Heart right ventricle (tissue), 16 donors: ENCODE data around the gene MYH11. TPM values are rescaled to one million over a fixed set of nuclear protein-coding genes. Genes with fewer than 3 reads are reported as not detected.

Experiments
- ATAC-seq, 8 donors: fragments of 200-7000 bp; cut with Tn5 transposase; one replicate each; pipeline ENCODE4 v1.9.1; 2020; ENCODE audit warnings: mild to moderate bottlenecking in 8 of 8, moderate library complexity in 8 of 8, moderate number of reproducible peaks in 1 of 8
- DNase-seq, 2 donors: peaks; one replicate each; pipeline ENCODE4 v3.0.0-alpha.2; 2020
- H3K27ac ChIP-seq, 10 donors: fragments of 200-600 bp; sonication (generic) in 2 of 10; one replicate each; pipeline versions ENCODE4 v1.5.0 to v1.8.0; 2020 to 2022; ENCODE audit warnings: mild to moderate bottlenecking in 3 of 10
- H3K27me3 ChIP-seq, 7 donors: fragments of 200-600 bp; one replicate each; pipeline ENCODE4 v1.8.0; 2021 to 2022; ENCODE audit warnings: mild to moderate bottlenecking in 2 of 7
- H3K36me3 ChIP-seq, 9 donors: fragments of 200-600 bp; sonication (generic) in 1 of 9; one replicate each; pipeline versions ENCODE4 v1.5.0 to v1.8.0; 2020 to 2022; ENCODE audit warnings: mild to moderate bottlenecking in 2 of 9
- H3K4me1 ChIP-seq, 9 donors: fragments of 200-600 bp; sonication (generic) in 1 of 9; one replicate each; pipeline versions ENCODE4 v1.5.0 to v1.8.0; 2020 to 2022; ENCODE audit warnings: mild to moderate bottlenecking in 4 of 9
- H3K4me3 ChIP-seq, 10 donors: fragments of 200-600 bp; sonication (generic) in 2 of 10; one replicate each; pipeline versions ENCODE4 v1.5.0 to v1.8.0; 2020 to 2022; ENCODE audit warnings: mild to moderate bottlenecking in 7 of 10, moderate library complexity in 2 of 10
- H3K9me3 ChIP-seq, 11 donors: fragments of 200-600 bp in 10 of 11; sonication (generic) in 2 of 11; one replicate each; pipeline versions ENCODE4 v1.5.0 to v1.8.0; 2013 to 2022; ENCODE audit warnings: mild to moderate bottlenecking in 2 of 11, control low read depth in 1 of 11, moderate library complexity in 1 of 11
- CTCF ChIP-seq, 9 donors: fragments of 200-600 bp; sonication (generic) in 2 of 9; IDR thresholded peaks; one replicate each; pipeline versions ENCODE4 v1.5.0 to v1.8.0; 2021 to 2022; ENCODE audit warnings: antibody characterized with exemption in 9 of 9, mild to moderate bottlenecking in 5 of 9, moderate library complexity in 1 of 9
- WGBS, 2 donors: extraction: QIAGEN DNeasy Blood & Tissue Kit; methylation state at CpG; one replicate each; pipeline ENCODE4 v1.1.7; 2013; ENCODE audit warnings: inconsistent platforms in 1 of 2; 5-methylcytosine and 5-hydroxymethylcytosine counted together
- intact Hi-C, 10 donors: fragments of 100-400 bp; cut with DNase I; formaldehyde crosslinking; loops; one replicate each; pipeline versions ENCODE4 v1.11.1 to v1.14.2; 2022
- long read RNA-seq, 3 donors: library from polyadenylated mRNA; unstranded; transcript quantifications; one replicate each; pipeline ENCODE4 v2.0.0, GENCODE V29; 2020 to 2021
- polyA plus RNA-seq, 2 donors: library from polyadenylated mRNA; stranded (reverse); fragments of 200-250 nt; gene quantifications; one replicate each; pipeline ENCODE4 v1.2.3, GENCODE V29; 2013
- total RNA-seq, 10 donors: library from RNA; stranded (reverse); fragmentation: NEBNext Ultra II Directional in 3 of 10; extraction: Animal tissue kit (Norgen Biotek cat#: 25700) in 3 of 10; gene quantifications; one replicate each; pipeline versions ENCODE4 v1.2.1 to v1.2.4, GENCODE V29; 2021 to 2023
- donor health status: Arrhythmogenic right ventricular cardiomyopathy.
- donor health status: ischemic (EF 13 %, LVEDD 7.1; RV severe dilation, severe dysfunction).
- donor health status: healthy with polysubstance abuse.
- donor health status: DM: no; HTN: yes; CAD: no.
- donor health status: DM: no; HTN: no; CAD: no.
- donor health status: ischemic (EF 25% LVEDD 6.9; RV normal size, moderate dysfunction).
- donor health status: ischemic (EF 25% LVEDD 5.7; RV mildly dilated, moderate dysfunction).
- donor health status: healthy.
- donor health status: DM: yes; HTN: yes; CAD: no.
- donor health status: Ischemic cardiomyopathy.
- donor health status: ischemic (EF 35%, LVEDD 5.7; RV mildly dilated, moderate dysfunction).
- donor health status: nonischemic (EF 11% LVEDD 7.7; RV severe dilation, severe dysfunction).
- donor health status: DM: yes; HTN: yes; CAD: no.
- donor health status: PGD.
- donor health status: ischemic (EF 29% LVEDD 5.4; RV normal size, mild dysfunction).
- donor health status: nonischemic (EF 23%, LVEDD 6.1; RV moderate dilation, normal function).

MYH11 gene
- total RNA-seq (10 to 100 TPM in 9 of 10 donors, 1 to 10 TPM in 1; 9.8 to 40.5 (median 23.5) TPM), polyA plus RNA-seq (10 to 100 TPM; 20.0 to 46.7 TPM)
- long read RNA-seq, donor 1, full-length matches to known transcripts: 3 of 30 reads
- long read RNA-seq, donor 1, partial matches to known transcripts: 18 of 30 reads
- long read RNA-seq, donor 1, other reads (novel, unspliced or antisense): 9 of 30 reads
- long read RNA-seq, donor 2, full-length matches to known transcripts: 11 of 47 reads
- long read RNA-seq, donor 2, partial matches to known transcripts: 23 of 47 reads
- long read RNA-seq, donor 2, other reads (novel, unspliced or antisense): 13 of 47 reads
- long read RNA-seq, donor 3, full-length matches to known transcripts: 3 of 57 reads
- long read RNA-seq, donor 3, partial matches to known transcripts: 46 of 57 reads
- long read RNA-seq, donor 3, other reads (novel, unspliced or antisense): 8 of 57 reads

- Histone ChIP-seq H3K4me3 (peak within 1 kb of the TSS; percentile 14 to 54 (median 41)), H3K36me3 (no peaks in the 10 kb centered on the region), H3K9me3 (no peaks in the 10 kb centered on the region), H3K27me3 (peaks cover 0 to 48% (median 28%) of the 10 kb centered on the region in 7 donors), H3K4me1 (peaks cover 0 to 20% (median 14%) of the 10 kb centered on the region in 9 donors), H3K27ac (peak within 1 kb of the TSS in 4 of 10 donors; percentile 43 to 79 (median 68))
- intact Hi-C loops: no loop called here
- ATAC-seq (peak in 7 of 8 donors; percentile 34 to 62 (median 45)), DNase-seq (peak in 1 of 2 donors; percentile 15)
- WGBS, 2 donors: 0 to 1% methylated on average over 45 to 48 of the region's 49 CpGs
- peak in 3 of 9 donors; percentile 5 to 23 (median 8) for TF ChIP-seq CTCF (IDR thresholded peaks at IDR 0.05)
Measured at GRCh38 chr16:15856901-15857698, at the start of gene MYH11. TSS of gene MYH11 (minus strand) at chr16:15857028. CDS start at chr16:15838252, 18,776 bp downstream.

GRCh38 chr16:15906439-15906838 lies 49.6 kb upstream of the MYH11 start:
- Histone ChIP-seq H3K4me3 (no peak overlapping the region), H3K27me3 (no peaks in the 10 kb centered on the region), H3K9me3 (peaks cover 0 to 13% (median 0%) of the 10 kb centered on the region in 11 donors), H3K36me3 (no peaks in the 10 kb centered on the region), H3K27ac (no peak overlapping the region), H3K4me1 (no peaks in the 10 kb centered on the region)
- ATAC-seq (no peak), DNase-seq (no peak)
- intact Hi-C loops: no loop called here
- no peak for TF ChIP-seq CTCF (IDR thresholded peaks at IDR 0.05)
- 54 to 69% methylated on average over 2 of the region's 2 CpGs for WGBS, 2 donors

GRCh38 chr16:15903960-15904359 lies 47.1 kb upstream of the MYH11 start:
- peaks cover 0 to 13% (median 0%) of the 10 kb centered on the region in 11 donors for H3K9me3 ChIP-seq
- intact Hi-C loops: no loop called here
- no peak overlapping the region for H3K4me3 ChIP-seq
- DNase-seq: no peak
- no peak overlapping the region for H3K27ac ChIP-seq
- no peak for TF ChIP-seq CTCF (IDR thresholded peaks at IDR 0.05)
- 96 to 97% methylated on average over 5 of the region's 5 CpGs for WGBS, 2 donors
- no peaks in the 10 kb centered on the region for H3K27me3 ChIP-seq
- H3K4me1 ChIP-seq: no peaks in the 10 kb centered on the region
- H3K36me3 ChIP-seq: no peaks in the 10 kb centered on the region
- no peak for ATAC-seq

- H3K27me3 ChIP-seq: no peaks in the 10 kb centered on the region
- intact Hi-C loops: no loop called here
- H3K9me3 ChIP-seq: peaks cover 0 to 3% (median 0%) of the 10 kb centered on the region in 11 donors
- DNase-seq (no peak), ATAC-seq (no peak)
- H3K4me1 ChIP-seq: peaks cover 0 to 5% (median 0%) of the 10 kb centered on the region in 9 donors
- no peak overlapping the region for H3K4me3 ChIP-seq
- no peaks in the 10 kb centered on the region for H3K36me3 ChIP-seq
- H3K27ac ChIP-seq: no peak overlapping the region
- TF ChIP-seq CTCF (IDR thresholded peaks at IDR 0.05): no peak
- 65 to 66% methylated on average over 6 of the region's 6 CpGs for WGBS, 2 donors
Measured at GRCh38 chr16:15900901-15901500, 44.2 kb upstream of the MYH11 start.
